Measurements from ENCODE around the gene CH25H. TPM values are rescaled to one million over a fixed set of nuclear protein-coding genes. Genes with fewer than 3 reads are reported as not detected.

The CH25H gene
- total RNA-seq, 1 experiment from 2014 or later = 1.0 TPM

GRCh38 chr10:89204621-89205185 is 2.4 kb downstream of the CH25H start:
- H3K27me3 Mint-ChIP-seq (ENCODE audit: low read depth) = peaks cover 7% of the 10 kb centered on the region
- H3K4me3 Mint-ChIP-seq = no peak overlapping the region
- no peak overlapping the region for H3K56ac ChIP-seq (ENCODE audit: insufficient read length, low read depth, low read length)
- H2BK5ac ChIP-seq (ENCODE audit: insufficient read length, low read length) = no peak overlapping the region
- H2AFZ ChIP-seq (ENCODE audit: low read length) = no peak overlapping the region
- no peaks in the 10 kb centered on the region for H3K36me3 Mint-ChIP-seq (ENCODE audit: insufficient read depth in 1 of 3, low read depth in 3 of 3)
- no peak for TF ChIP-seq CTCF (conservative IDR thresholded peaks at IDR 0.05)
- DNase-seq = no peak
- H4K8ac ChIP-seq (replicated peaks; ENCODE audit: insufficient read length, low read depth, low read length) = no peak overlapping the region
- no peak overlapping the region for H4K5ac ChIP-seq (ENCODE audit: insufficient read length, low read depth, low read length)
- no peaks in the 10 kb centered on the region for H3K79me2 ChIP-seq (ENCODE audit: insufficient read depth, low read length)
- H4K20me1 ChIP-seq (ENCODE audit: control insufficient read depth, insufficient read depth, insufficient read length) = no peaks in the 10 kb centered on the region
- H2BK15ac ChIP-seq (ENCODE audit: low read depth, low read length) = no peak overlapping the region
- no peak overlapping the region for H3K18ac ChIP-seq (ENCODE audit: insufficient read length, low read depth, low read length)
- no peak overlapping the region for H3K14ac ChIP-seq (ENCODE audit: insufficient read depth, low read length)
- no peaks in the 10 kb centered on the region for H3K79me1 ChIP-seq (ENCODE audit: insufficient read depth, low read depth, low read length, poor library complexity, severe bottlenecking)
- no peak overlapping the region for H3K27ac Mint-ChIP-seq
- H3T11ph ChIP-seq (ENCODE audit: low read length) = no peak overlapping the region
- no peak overlapping the region for H2BK12ac ChIP-seq (ENCODE audit: insufficient read length, low read depth, low read length)
- WGBS (ENCODE audit: extremely low coverage, insufficient read length, low lambda C conversion rate) = no CpG with 5 or more reads among the region's 6 CpGs
- H3K27ac ChIP-seq (ENCODE audit: insufficient read length, low read depth, low read length) = no peak overlapping the region
- H3K4me2 ChIP-seq (ENCODE audit: insufficient read depth, insufficient read length, low read length) = no peak overlapping the region
- H3K4ac ChIP-seq (ENCODE audit: low read depth, low read length) = no peak overlapping the region
- H3K9me3 Mint-ChIP-seq = no peaks in the 10 kb centered on the region
- peaks cover 18 to 22% of the 10 kb centered on the region in 2 experiments for H3K4me1 Mint-ChIP-seq
- H2AK5ac ChIP-seq (ENCODE audit: insufficient read length, low read length) = no peak overlapping the region
- H4K91ac ChIP-seq (ENCODE audit: insufficient read length, low read depth, low read length) = no peak overlapping the region
- no peak overlapping the region for H2BK20ac ChIP-seq (ENCODE audit: low read depth, low read length, poor library complexity, severe bottlenecking)
- H2BK120ac ChIP-seq (ENCODE audit: low read depth, low read length, poor library complexity, severe bottlenecking) = no peak overlapping the region
- no peaks in the 10 kb centered on the region for H3K4me1 ChIP-seq (ENCODE audit: insufficient read depth, low read length)
- H3K23me2 ChIP-seq (ENCODE audit: insufficient read length, low read depth, low read length, poor library complexity, severe bottlenecking) = peaks cover 20% of the 10 kb centered on the region
- H3K9me3 ChIP-seq (ENCODE audit: control insufficient read depth, low read depth, low read length) = no peaks in the 10 kb centered on the region
- no peak overlapping the region for H3K23ac ChIP-seq (ENCODE audit: insufficient read length, low read depth, low read length)
- H3K27me3 ChIP-seq (ENCODE audit: insufficient read depth, low read length) = peaks cover 22% of the 10 kb centered on the region; the same call in 1 of the 2 replicates
- H3K9ac ChIP-seq (ENCODE audit: extremely low read depth, insufficient read length, low read length) = no peak overlapping the region

All from H9 (cell line).